Measurements from ENCODE around the gene GID8. TPM values are rescaled to one million over a fixed set of nuclear protein-coding genes. Genes with fewer than 3 reads are reported as not detected.

The GID8 gene
- total RNA-seq, 1 experiment from 2014 or later = 35.6 TPM

- no TSS peak for BruUV-seq (replicated peaks)
- Histone ChIP-seq H3K27me3 (ENCODE audit: insufficient read depth, low read length) (no peaks in the 10 kb centered on the region), H3K4me2 (ENCODE audit: low read length) (no peak overlapping the region), H3K9ac (ENCODE audit: low read length) (no peak overlapping the region), H3K79me2 (ENCODE audit: insufficient read depth, low read length) (no peaks in the 10 kb centered on the region), H3K4me1 (ENCODE audit: control insufficient read depth in 1 of 2, insufficient read depth in 2 of 2, low read length in 2 of 2) (peaks cover 3 to 8% of the 10 kb centered on the region in 2 experiments; a peak in 3 of 4 replicates), H4K20me1 (ENCODE audit: insufficient read depth) (no peaks in the 10 kb centered on the region), H3K4me3 (replicated peaks in 1 of 2; ENCODE audit: low read depth in 1 of 2, low read length in 2 of 2) (no peak overlapping the region), H2AFZ (ENCODE audit: low read depth, low read length, poor library complexity, severe bottlenecking) (no peak overlapping the region), H3K9me2 (ENCODE audit: insufficient read depth) (no peaks in the 10 kb centered on the region), H3K36me3 (ENCODE audit: control insufficient read depth in 1 of 2, insufficient read depth in 2 of 2, low read length in 2 of 2) (no peaks in the 10 kb centered on the region), H3K27ac (ENCODE audit: low read depth, low read length) (no peak overlapping the region), H3K9me3 (ENCODE audit: control insufficient read depth in 1 of 2, insufficient read depth in 1 of 2, low read depth in 1 of 2, low read length in 2 of 2) (no peaks in the 10 kb centered on the region)
- TF ChIP-seq RAD21 (IDR thresholded peaks at IDR 0.05; ENCODE audit: low read depth) (no peak), ZFX (IDR thresholded peaks at IDR 0.05) (no peak), POLR2A (IDR thresholded peaks at IDR 0.05; ENCODE audit: borderline replicate concordance, extremely low read depth, insufficient read depth, insufficient read length) (no peak), ZNF274 (IDR thresholded peaks at IDR 0.05; ENCODE audit: low read depth, low read length) (no peak), SIN3A (IDR thresholded peaks at IDR 0.05; ENCODE audit: low read depth) (no peak), ELF1 (IDR thresholded peaks at IDR 0.05; ENCODE audit: borderline replicate concordance, low read depth) (no peak), TCF7L2 (IDR thresholded peaks at IDR 0.05; ENCODE audit: borderline replicate concordance, extremely low read depth, insufficient read depth, insufficient read length) (no peak), EGR1 (IDR thresholded peaks at IDR 0.05; ENCODE audit: low read depth) (no peak), SP1 (IDR thresholded peaks at IDR 0.05; ENCODE audit: low read depth) (no peak)
- intact Hi-C loops (cut with micrococcal nuclease) = no loop called here
- no peak for DNase-seq (ENCODE audit: low read depth, low spot score)
- no peak for ATAC-seq
- ChIA-PET RAD21 (ENCODE audit: low non-redundant PET in 1 of 2, low total read pairs in 2 of 2, uncharacterized antibody in 2 of 2, unreplicated experiment in 2 of 2) (no interaction called here), POLR2A (no interaction called here), CTCF (interaction anchor here (1.0 kb wide), 1 partner anchor 7 kb away, joined by 4 read pairs; no protein-coding TSS in a partner anchor)
Measured at GRCh38 chr20:62979876-62980373, 42.0 kb downstream of the GID8 start.

- Histone ChIP-seq H3K27ac (ENCODE audit: low read depth, low read length) (no peak overlapping the region), H3K79me2 (ENCODE audit: insufficient read depth, low read length) (no peaks in the 10 kb centered on the region), H3K36me3 (ENCODE audit: control insufficient read depth in 1 of 2, insufficient read depth in 2 of 2, low read length in 2 of 2) (no peaks in the 10 kb centered on the region), H3K9me2 (ENCODE audit: insufficient read depth) (no peaks in the 10 kb centered on the region), H3K9ac (ENCODE audit: low read length) (no peak overlapping the region), H3K27me3 (ENCODE audit: insufficient read depth, low read length) (no peaks in the 10 kb centered on the region), H2AFZ (ENCODE audit: low read depth, low read length, poor library complexity, severe bottlenecking) (no peak overlapping the region), H3K4me3 (replicated peaks in 1 of 2; ENCODE audit: low read depth in 1 of 2, low read length in 2 of 2) (no peak overlapping the region), H3K4me1 (ENCODE audit: control insufficient read depth in 1 of 2, insufficient read depth in 2 of 2, low read length in 2 of 2) (peaks cover 3 to 8% of the 10 kb centered on the region in 2 experiments; a peak in 3 of 4 replicates), H4K20me1 (ENCODE audit: insufficient read depth) (no peaks in the 10 kb centered on the region), H3K4me2 (ENCODE audit: low read length) (no peak overlapping the region), H3K9me3 (ENCODE audit: control insufficient read depth in 1 of 2, insufficient read depth in 1 of 2, low read depth in 1 of 2, low read length in 2 of 2) (no peaks in the 10 kb centered on the region)
- ChIA-PET CTCF (interaction anchor here (0.6 to 1.0 kb wide), 2 partner anchors 8 to 32 kb away, joined by 3 to 4 read pairs; no protein-coding TSS in a partner anchor), POLR2A (no interaction called here), RAD21 (ENCODE audit: low non-redundant PET in 1 of 2, low total read pairs in 2 of 2, uncharacterized antibody in 2 of 2, unreplicated experiment in 2 of 2) (no interaction called here)
- DNase-seq (ENCODE audit: low read depth, low spot score) = no peak
- intact Hi-C loops (cut with micrococcal nuclease) = no loop called here
- no TSS peak for BruUV-seq (replicated peaks)
- no peak for ATAC-seq
- TF ChIP-seq CTCF (IDR thresholded peaks at IDR 0.05 in 2 of 3, conservative IDR thresholded peaks at IDR 0.05 in 1 of 3; ENCODE audit: borderline replicate concordance in 1 of 3, insufficient read depth in 1 of 3, low read depth in 2 of 3, low read length in 2 of 3) (no peak), POLR2A (IDR thresholded peaks at IDR 0.05; ENCODE audit: borderline replicate concordance, extremely low read depth, insufficient read depth, insufficient read length) (no peak), SIN3A (IDR thresholded peaks at IDR 0.05; ENCODE audit: low read depth) (no peak), EZH2 (IDR thresholded peaks at IDR 0.05) (no peak), CBX3 (IDR thresholded peaks at IDR 0.05; ENCODE audit: low read depth) (no peak), RAD21 (IDR thresholded peaks at IDR 0.05; ENCODE audit: low read depth) (no peak), ATF3 (IDR thresholded peaks at IDR 0.05) (no peak), MAX (IDR thresholded peaks at IDR 0.05) (no peak), POLR2AphosphoS5 (IDR thresholded peaks at IDR 0.05; ENCODE audit: low read depth, low read length) (no peak), EGR1 (IDR thresholded peaks at IDR 0.05; ENCODE audit: low read depth) (no peak), TCF7L2 (IDR thresholded peaks at IDR 0.05; ENCODE audit: borderline replicate concordance, extremely low read depth, insufficient read depth, insufficient read length) (no peak), YY1 (IDR thresholded peaks at IDR 0.05; ENCODE audit: extremely low read depth, insufficient replicate concordance, low read depth, low read length) (no peak), CEBPB (IDR thresholded peaks at IDR 0.05; ENCODE audit: low read depth) (no peak), ZFX (IDR thresholded peaks at IDR 0.05) (no peak)
Measured at GRCh38 chr20:62980380-62980960, 42.5 kb downstream of the GID8 start.
